ENCODE measurements around the gene TBC1D22A.

The TBC1D22A gene

GRCh38 chr22:47189056-47189916 lies 426.8 kb downstream of the TBC1D22A start:
- no peak for DNase-seq (ENCODE audit: low read depth in 2 of 2)

GRCh38 chr22:47190276-47190956 lies 428.0 kb downstream of the TBC1D22A start:
- DNase-seq (ENCODE audit: low read depth in 2 of 2): no peak

- DNase-seq (ENCODE audit: low read depth in 2 of 2): no peak
Measured at GRCh38 chr22:47190957-47191670, 428.7 kb downstream of the TBC1D22A start.

GRCh38 chr22:47191671-47192650 lies 429.5 kb downstream of the TBC1D22A start:
- no peak for DNase-seq (ENCODE audit: low read depth in 2 of 2)

- no peak for DNase-seq (ENCODE audit: low read depth in 2 of 2)
Measured at GRCh38 chr22:47192651-47193437, 430.4 kb downstream of the TBC1D22A start.

- DNase-seq (ENCODE audit: low read depth in 2 of 2): no peak
Measured at GRCh38 chr22:47193606-47194329, 431.3 kb downstream of the TBC1D22A start.

GRCh38 chr22:47194476-47195155 lies 432.2 kb downstream of the TBC1D22A start:
- no peak for DNase-seq (ENCODE audit: low read depth in 2 of 2)

GRCh38 chr22:47195156-47195483 lies 432.7 kb downstream of the TBC1D22A start:
- no peak for DNase-seq (ENCODE audit: low read depth in 2 of 2)

- no peak for DNase-seq (ENCODE audit: low read depth in 2 of 2)
Measured at GRCh38 chr22:47195484-47196165, 433.2 kb downstream of the TBC1D22A start.

GRCh38 chr22:47196166-47196849 lies 433.9 kb downstream of the TBC1D22A start:
- DNase-seq (ENCODE audit: low read depth in 2 of 2): no peak

GRCh38 chr22:47196881-47197772 lies 434.7 kb downstream of the TBC1D22A start:
- no peak for DNase-seq (ENCODE audit: low read depth in 2 of 2)

GRCh38 chr22:47197773-47198500 lies 435.5 kb downstream of the TBC1D22A start:
- no peak for DNase-seq (ENCODE audit: low read depth in 2 of 2)

- DNase-seq (ENCODE audit: low read depth in 2 of 2): no peak
Measured at GRCh38 chr22:47198801-47199251, 436.4 kb downstream of the TBC1D22A start.

GRCh38 chr22:47199261-47199978 lies 437.0 kb downstream of the TBC1D22A start:
- DNase-seq (ENCODE audit: low read depth in 2 of 2): no peak

- DNase-seq (ENCODE audit: low read depth in 2 of 2): no peak
Measured at GRCh38 chr22:47199979-47200272, 437.5 kb downstream of the TBC1D22A start.

Measured in activated CD4-positive, alpha-beta T cell treated with anti-CD3 and anti-CD28 coated beads for 24 hours (primary cell).